Measurements from ENCODE around the gene HCRTR1. TPM values are rescaled to one million over a fixed set of nuclear protein-coding genes. Genes with fewer than 3 reads are reported as not detected.

The HCRTR1 gene
- total and polyA plus RNA-seq, 2 of the 8 experiments (the other 6 are each of a cell fraction or from before 2014, with no cell fraction given): 0.35 to 0.39 TPM

DNA sequence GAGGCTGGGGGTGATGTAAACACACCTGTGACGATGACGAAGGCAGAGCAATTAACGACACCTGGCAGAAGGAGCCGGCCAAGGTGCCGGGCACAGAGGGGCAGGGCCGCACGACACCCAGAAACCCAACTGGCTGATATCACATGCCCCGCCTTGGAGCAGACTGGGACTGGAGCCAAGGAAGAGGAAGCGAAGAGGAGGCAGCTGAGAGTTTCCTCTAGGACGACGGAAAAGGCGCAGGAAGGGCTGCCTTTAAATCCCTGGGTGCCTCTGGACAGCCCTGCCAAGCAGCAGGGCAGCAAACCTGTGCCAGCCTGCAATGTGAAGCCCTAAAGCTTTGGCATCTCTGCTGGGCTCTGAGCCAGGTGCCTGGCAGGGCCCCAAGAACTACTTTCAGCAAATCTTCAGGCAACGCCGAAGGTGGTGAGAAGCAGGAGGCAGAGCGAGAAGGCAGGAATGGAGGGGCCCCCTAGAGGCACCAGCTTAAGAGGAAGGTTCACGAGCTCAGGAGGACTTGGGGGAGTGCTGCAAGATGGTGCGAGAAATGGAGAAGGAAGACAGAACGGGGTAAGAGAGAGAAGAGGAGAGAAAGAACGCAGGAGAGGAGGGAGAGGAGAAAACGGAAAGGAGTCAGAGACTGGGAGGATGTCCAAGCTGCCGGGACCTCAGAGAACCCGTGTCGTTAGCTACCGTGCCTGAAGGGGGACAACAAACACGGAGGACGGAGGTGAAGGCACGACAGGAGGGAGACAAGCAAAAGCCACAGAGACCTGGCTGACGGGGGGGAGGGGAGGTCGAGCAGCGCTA lies 52.5 kb downstream of the HCRTR1 start:
- H3K27ac ChIP-seq (ENCODE audit: low read depth, low read length): no peak overlapping the region
- TF ChIP-seq CREB1 (IDR thresholded peaks at IDR 0.05): 0 out of 2 replicates have a peak, but pooled peaks have one; percentile 16
- TF ChIP-seq, protein P1, sequence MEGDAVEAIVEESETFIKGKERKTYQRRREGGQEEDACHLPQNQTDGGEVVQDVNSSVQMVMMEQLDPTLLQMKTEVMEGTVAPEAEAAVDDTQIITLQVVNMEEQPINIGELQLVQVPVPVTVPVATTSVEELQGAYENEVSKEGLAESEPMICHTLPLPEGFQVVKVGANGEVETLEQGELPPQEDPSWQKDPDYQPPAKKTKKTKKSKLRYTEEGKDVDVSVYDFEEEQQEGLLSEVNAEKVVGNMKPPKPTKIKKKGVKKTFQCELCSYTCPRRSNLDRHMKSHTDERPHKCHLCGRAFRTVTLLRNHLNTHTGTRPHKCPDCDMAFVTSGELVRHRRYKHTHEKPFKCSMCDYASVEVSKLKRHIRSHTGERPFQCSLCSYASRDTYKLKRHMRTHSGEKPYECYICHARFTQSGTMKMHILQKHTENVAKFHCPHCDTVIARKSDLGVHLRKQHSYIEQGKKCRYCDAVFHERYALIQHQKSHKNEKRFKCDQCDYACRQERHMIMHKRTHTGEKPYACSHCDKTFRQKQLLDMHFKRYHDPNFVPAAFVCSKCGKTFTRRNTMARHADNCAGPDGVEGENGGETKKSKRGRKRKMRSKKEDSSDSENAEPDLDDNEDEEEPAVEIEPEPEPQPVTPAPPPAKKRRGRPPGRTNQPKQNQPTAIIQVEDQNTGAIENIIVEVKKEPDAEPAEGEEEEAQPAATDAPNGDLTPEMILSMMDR (IDR thresholded peaks at IDR 0.05; ENCODE audit: control extremely low read depth in 1 of 3, insufficient read depth in 1 of 3, low read depth in 1 of 3, low read length in 3 of 3): peak in 2 of 3 experiments; percentile 1 to 8; a peak in 2 of 4 replicates
- no peak for TF ChIP-seq POU5F1 (IDR thresholded peaks at IDR 0.05; ENCODE audit: low read depth, low read length)

More for the DNA sequence above, 52.5 kb downstream of the HCRTR1 start:
- Histone ChIP-seq H3K18ac (ENCODE audit: extremely low read depth, low read length) (peak overlapping the region; percentile 10), H4K20me1 (replicated peaks in 1 of 2; ENCODE audit: control insufficient read depth in 1 of 2, insufficient read depth in 2 of 2, low read length in 2 of 2) (no peaks in the 10 kb centered on the region), H3K56ac (replicated peaks; ENCODE audit: insufficient read length, low read depth, low read length) (no peak overlapping the region), H4K5ac (ENCODE audit: insufficient read length, low read depth, low read length) (no peak overlapping the region), H2AK5ac (ENCODE audit: low read depth, low read length) (0 out of 2 replicates have a peak overlapping the region, but pooled peaks have one; percentile 5), H3K36me3 (ENCODE audit: control insufficient read depth in 2 of 4, insufficient read depth in 4 of 4, low read length in 3 of 4) (no peaks in the 10 kb centered on the region), H4K8ac (ENCODE audit: extremely low read depth, insufficient read depth, low read length) (peak overlapping the region; percentile 91), H3K79me2 (ENCODE audit: control insufficient read depth in 1 of 2, insufficient read depth in 2 of 2, low read length in 2 of 2) (no peaks in the 10 kb centered on the region), H3K9ac (replicated peaks in 1 of 4; ENCODE audit: extremely low read depth in 1 of 4, low read depth in 3 of 4, low read length in 3 of 4) (no peak overlapping the region), H2AFZ (ENCODE audit: low read length) (no peak overlapping the region), H3K9me3 (ENCODE audit: insufficient read depth in 2 of 2, low read depth in 1 of 2, low read length in 1 of 2) (no peaks in the 10 kb centered on the region), H3K4me3 (ENCODE audit: extremely low read depth in 1 of 4, insufficient read depth in 2 of 4, low read depth in 3 of 4, low read length in 4 of 4) (peak overlapping the region in 1 of 4 experiments; percentile 14; a peak in 1 of 8 replicates), H4K91ac (replicated peaks; ENCODE audit: insufficient read length, low read length) (peak overlapping the region; percentile 70), H3K4ac (replicated peaks; ENCODE audit: insufficient read length, low read depth, low read length) (no peak overlapping the region), H2BK12ac (ENCODE audit: low read depth, low read length) (peak overlapping the region; percentile 46; the same call in 1 of the 2 replicates), H3K27me3 (replicated peaks in 1 of 4; ENCODE audit: control insufficient read depth in 3 of 4, extremely low read depth in 1 of 4, insufficient read depth in 3 of 4, low read length in 3 of 4) (no peaks in the 10 kb centered on the region), H3K4me1 (replicated peaks in 1 of 4; ENCODE audit: control insufficient read depth in 3 of 4, insufficient read depth in 4 of 4, low read length in 3 of 4) (peaks cover 0 to 13% (median 8%) of the 10 kb centered on the region in 4 experiments; a peak in 5 of 7 replicates), H3K23ac (ENCODE audit: insufficient read length) (no peak overlapping the region), H2BK5ac (ENCODE audit: low read depth, low read length) (peak overlapping the region; percentile 37; the same call in 1 of the 2 replicates), H3K14ac (ENCODE audit: insufficient read length) (no peak overlapping the region), H2BK20ac (ENCODE audit: low read length) (no peak overlapping the region), H2BK120ac (replicated peaks; ENCODE audit: low read depth, low read length) (no peak overlapping the region), H2BK15ac (ENCODE audit: low read length) (peak overlapping the region; percentile 88; the same call in 1 of the 2 replicates), H3K79me1 (ENCODE audit: low read depth, low read length) (no peaks in the 10 kb centered on the region), H3K4me2 (ENCODE audit: insufficient read depth in 1 of 2, low read depth in 2 of 2, low read length in 2 of 2) (peak overlapping the region; percentile 14; a peak in 2 of 4 replicates), H3K23me2 (ENCODE audit: low read depth, low read length) (no peaks in the 10 kb centered on the region)
- DNase-seq (ENCODE audit: low read depth in 1 of 2, low spot score in 2 of 2): no peak
- 70% methylated on average over 28 of the region's 30 CpGs; no CpG with 5 or more reads in 1 of the 2 experiments for WGBS, 2 experiments (ENCODE audit: extremely low coverage in 1 of 2, insufficient coverage in 1 of 2, insufficient read length in 1 of 2, insufficient replicate concordance in 2 of 2, low coverage in 1 of 2, low lambda C conversion rate in 2 of 2, missing lambda C conversion rate in 1 of 2)
- CTCF ChIA-PET (ENCODE audit: partially characterized antibody): interaction anchor here (0.7 to 24.1 kb wide), 15 partner anchors 3 to 119 kb away, joined by 3 to 370 read pairs (median 5); partner anchors contain the start of genes COL16A1 and PEF1
- no peak for FAIRE-seq
- POLR2A ChIA-PET (ENCODE audit: partially characterized antibody): interaction anchor here (1.2 to 1.8 kb wide), 3 partner anchors 16 to 35 kb away, joined by 3 to 6 read pairs (median 4); partner anchors contain the start of gene PEF1
